ENCODE data around the gene PTPRD.
"Not testable (repeated sequence)": the region's sequence is repeated elsewhere in the genome, so short reads cannot be mapped to it uniquely, and the experiment has no call there.

- TF ChIP-seq CTCF, POLR2A (IDR thresholded peaks at IDR 0.05): not testable (repeated sequence)
Observed at GRCh38 chr9:8968350-8968749, 1644.5 kb downstream of the PTPRD start.
